Gastrocnemius medialis (tissue), 4 donors: Measurements from ENCODE around the gene HAGH.

Source experiments
- CTCF ChIP-seq, 5 experiments: fragments of 450-650 bp in 3 of 5; fragments of 200-600 bp in 2 of 5; sonication (generic) in 2 of 5; IDR thresholded peaks in 4 of 5; conservative IDR thresholded peaks in 1 of 5; 1 replicate in 4 of 5; 2 replicates in 1 of 5; pipeline ENCODE4 v1.5.1; 2016 to 2019; ENCODE audit warnings: antibody characterized with exemption in 5 of 5, mild to moderate bottlenecking in 3 of 5, moderate library complexity in 3 of 5
- POLR2A ChIP-seq, 2 donors: fragments of 450-650 bp; IDR thresholded peaks; one replicate each; pipeline ENCODE4 v1.6.1; 2017; ENCODE audit warnings: antibody characterized with exemption in 2 of 2, mild to moderate bottlenecking in 2 of 2, moderate library complexity in 2 of 2

- TF ChIP-seq CTCF (IDR thresholded peaks at IDR 0.05 in 4 of 5, conservative IDR thresholded peaks at IDR 0.05 in 1 of 5) (no peak), POLR2A (IDR thresholded peaks at IDR 0.05) (no peak)
Measured at GRCh38 chr16:1776991-1777374, 49.6 kb downstream of the HAGH start.
